Transverse colon (tissue), 4 donors: ENCODE results near the gene KRT71. TPM values are rescaled to one million over a fixed set of nuclear protein-coding genes. Genes with fewer than 3 reads are reported as not detected.

ENCODE experiments used
- DNase-seq: peaks from one replicate; pipeline ENCODE4 v3.0.0-alpha.2; 2019
- H3K27ac ChIP-seq, 4 donors: fragments of 200-600 bp; sonication (generic); 2 replicates each; pipeline ENCODE4 v1.5.1; 2016 to 2018; ENCODE audit warnings: inconsistent platforms in 4 of 4
- H3K27me3 ChIP-seq: fragments of 200-600 bp; sonication (generic); 2 replicates; pipeline ENCODE4 v1.5.1; 2017; ENCODE audit warnings: inconsistent platforms
- H3K36me3 ChIP-seq, 4 donors: fragments of 200-600 bp; sonication (generic); 2 replicates each; pipeline ENCODE4 v1.5.1; 2017 to 2019; ENCODE audit warnings: inconsistent platforms in 4 of 4
- H3K4me1 ChIP-seq, 4 donors: fragments of 200-600 bp; sonication (generic); 2 replicates each; pipeline ENCODE4 v1.5.1; 2017 to 2020; ENCODE audit warnings: inconsistent platforms in 4 of 4
- H3K4me3 ChIP-seq, 4 donors: fragments of 200-600 bp; sonication (generic); 1 replicate in 1 of 4; 2 replicates in 3 of 4; pipeline versions ENCODE4 v1.5.1 to v1.6.1; 2017 to 2019; ENCODE audit warnings: inconsistent platforms in 4 of 4
- H3K9me3 ChIP-seq, 2 donors: fragments of 200-600 bp; sonication (generic); 2 replicates each; pipeline ENCODE4 v1.5.1; 2017 to 2019; ENCODE audit warnings: inconsistent platforms in 2 of 2
- EP300 ChIP-seq: sonication (generic); formaldehyde crosslinking; IDR thresholded peaks from one replicate; pipeline ENCODE4 v1.6.1; 2017; ENCODE audit warnings: antibody characterized with exemption, low read depth
- POLR2A ChIP-seq: fragments of 450-650 bp; IDR thresholded peaks from one replicate; pipeline ENCODE4 v1.6.1; 2016; ENCODE audit warnings: antibody characterized with exemption, mild to moderate bottlenecking, moderate library complexity
- POLR2AphosphoS5 ChIP-seq, 3 donors: sonication (generic); formaldehyde crosslinking; IDR thresholded peaks; one replicate each; pipeline ENCODE4 v1.6.1; 2016; ENCODE audit warnings: antibody characterized with exemption in 3 of 3
- WGBS, 2 donors: methylation state at CpG; one replicate each; pipeline ENCODE4 v1.1.5; 2018; ENCODE audit warnings: low coverage in 1 of 2; 5-methylcytosine and 5-hydroxymethylcytosine counted together
- in situ Hi-C, 4 donors: fragments of 200-750 bp; cut with MboI; loops; one replicate each; pipeline versions ENCODE4 v1.15.0 to v1.15.1; 2017; ENCODE audit warnings: low sequenced_read_pairs in 3 of 4, low pct_ligation_motif_present in 1 of 4, low pct_unique_long_range_greater_than_20kb in 1 of 4
- intact Hi-C: fragments of 100-400 bp; cut with DNase I; formaldehyde crosslinking; loops from one replicate; pipeline ENCODE4 v1.15.1; 2023; ENCODE audit warnings: low total_unique reads
- total RNA-seq, 4 donors: library from RNA; depleted of rRNA; stranded (reverse); fragments of >200 nt; gene quantifications; one replicate each; pipeline ENCODE4 v1.1.0, GENCODE V29; 2016
- TF ChIP-seq, protein P1 (sequence below), 5 experiments: fragments of 200-600 bp in 3 of 5; fragments of 450-650 bp in 2 of 5; sonication (generic) in 3 of 5; IDR thresholded peaks; 1 replicate in 2 of 5; 2 replicates in 3 of 5; pipeline ENCODE4 v1.5.1; 2016 to 2017; ENCODE audit warnings: antibody characterized with exemption in 5 of 5, inconsistent platforms in 3 of 5, mild to moderate bottlenecking in 2 of 5, moderate library complexity in 1 of 5

Gene KRT71
- total RNA-seq, 4 donors from 2014 or later: not detected

DNA sequence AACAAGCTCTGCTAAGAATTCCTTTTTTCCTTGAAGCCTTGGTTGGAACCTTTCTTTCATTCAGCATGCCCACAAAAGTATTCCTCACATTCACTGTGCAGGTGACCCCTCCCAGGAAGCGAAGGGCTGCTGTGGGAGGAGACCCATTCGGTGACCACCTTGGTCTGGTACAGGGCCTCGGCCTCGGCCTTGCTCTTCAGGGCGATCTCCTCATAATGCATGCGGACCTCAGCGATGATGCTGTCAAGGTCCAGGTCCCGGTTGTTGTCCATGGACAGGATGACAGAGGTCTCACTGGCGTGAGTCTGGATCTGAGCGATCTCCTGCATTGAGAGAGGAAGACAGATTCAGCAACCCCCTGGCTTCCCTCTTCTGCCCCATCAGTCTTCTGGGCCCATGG lies 17.6 kb upstream of the KRT71 start:
- no peaks in the 10 kb centered on the region for H3K27me3 ChIP-seq
- WGBS, 2 donors: 89 to 100% methylated on average over 1 to 10 of the region's 10 CpGs
- H3K27ac ChIP-seq: no peak overlapping the region
- TF ChIP-seq, protein P1, sequence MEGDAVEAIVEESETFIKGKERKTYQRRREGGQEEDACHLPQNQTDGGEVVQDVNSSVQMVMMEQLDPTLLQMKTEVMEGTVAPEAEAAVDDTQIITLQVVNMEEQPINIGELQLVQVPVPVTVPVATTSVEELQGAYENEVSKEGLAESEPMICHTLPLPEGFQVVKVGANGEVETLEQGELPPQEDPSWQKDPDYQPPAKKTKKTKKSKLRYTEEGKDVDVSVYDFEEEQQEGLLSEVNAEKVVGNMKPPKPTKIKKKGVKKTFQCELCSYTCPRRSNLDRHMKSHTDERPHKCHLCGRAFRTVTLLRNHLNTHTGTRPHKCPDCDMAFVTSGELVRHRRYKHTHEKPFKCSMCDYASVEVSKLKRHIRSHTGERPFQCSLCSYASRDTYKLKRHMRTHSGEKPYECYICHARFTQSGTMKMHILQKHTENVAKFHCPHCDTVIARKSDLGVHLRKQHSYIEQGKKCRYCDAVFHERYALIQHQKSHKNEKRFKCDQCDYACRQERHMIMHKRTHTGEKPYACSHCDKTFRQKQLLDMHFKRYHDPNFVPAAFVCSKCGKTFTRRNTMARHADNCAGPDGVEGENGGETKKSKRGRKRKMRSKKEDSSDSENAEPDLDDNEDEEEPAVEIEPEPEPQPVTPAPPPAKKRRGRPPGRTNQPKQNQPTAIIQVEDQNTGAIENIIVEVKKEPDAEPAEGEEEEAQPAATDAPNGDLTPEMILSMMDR (IDR thresholded peaks at IDR 0.05): no peak
- TF ChIP-seq POLR2A (no peak), POLR2AphosphoS5 (IDR thresholded peaks at IDR 0.05) (no peak), EP300 (no peak)
- intact Hi-C loops (no loop called here), in situ Hi-C loops (no loop called here)
- no peak overlapping the region for H3K4me3 ChIP-seq
- no peak for DNase-seq
- no peaks in the 10 kb centered on the region for H3K9me3 ChIP-seq
- H3K36me3 ChIP-seq: no peaks in the 10 kb centered on the region
- H3K4me1 ChIP-seq: no peaks in the 10 kb centered on the region

- no peaks in the 10 kb centered on the region for H3K27me3 ChIP-seq
- in situ Hi-C loops (no loop called here), intact Hi-C loops (no loop called here)
- no peaks in the 10 kb centered on the region for H3K9me3 ChIP-seq
- no peak for TF ChIP-seq EP300
- no peak overlapping the region for H3K27ac ChIP-seq
- no peaks in the 10 kb centered on the region for H3K4me1 ChIP-seq
- DNase-seq: no peak
- no peaks in the 10 kb centered on the region for H3K36me3 ChIP-seq
- no peak overlapping the region for H3K4me3 ChIP-seq
- 67 to 89% methylated on average over 1 to 12 of the region's 12 CpGs for WGBS, 2 donors
Observed at GRCh38 chr12:52568111-52568510, 15.2 kb upstream of the KRT71 start.

DNA sequence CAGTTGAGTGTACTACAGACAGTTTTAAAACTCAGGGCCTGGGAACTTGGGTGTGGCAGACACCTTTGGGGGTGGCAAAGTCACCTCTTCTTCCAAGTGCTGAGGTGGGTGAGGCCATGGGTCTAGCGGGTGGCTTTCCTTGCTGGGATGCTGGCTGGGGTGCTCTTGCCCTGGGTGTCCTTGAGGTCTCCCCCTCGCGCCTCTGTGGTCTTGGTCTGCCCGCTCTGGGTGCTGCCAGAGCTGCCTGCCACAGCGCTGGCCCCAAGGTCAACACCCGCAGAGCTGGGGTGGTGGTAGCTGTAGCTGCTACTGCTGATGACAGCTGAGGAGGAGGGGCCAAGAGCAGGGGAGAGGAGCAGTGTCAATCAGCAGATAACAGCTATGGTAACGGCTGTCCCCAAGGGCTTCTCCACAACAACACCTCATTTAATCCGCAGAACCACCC lies 13.9 kb upstream of the KRT71 start:
- Histone ChIP-seq H3K27ac (no peak overlapping the region), H3K36me3 (no peaks in the 10 kb centered on the region), H3K9me3 (no peaks in the 10 kb centered on the region), H3K4me1 (no peaks in the 10 kb centered on the region), H3K27me3 (no peaks in the 10 kb centered on the region), H3K4me3 (no peak overlapping the region)
- WGBS, 2 donors: 76% methylated on average over 8 of the region's 8 CpGs; no CpG with 5 or more reads in 1 of the 2 donors
- in situ Hi-C loops: no loop called here
- TF ChIP-seq, protein P1 (IDR thresholded peaks at IDR 0.05): no peak
- TF ChIP-seq POLR2A: no peak
- TF ChIP-seq POLR2AphosphoS5 (IDR thresholded peaks at IDR 0.05): no peak
- no peak for TF ChIP-seq EP300
- intact Hi-C loops: no loop called here
- DNase-seq: no peak

DNA sequence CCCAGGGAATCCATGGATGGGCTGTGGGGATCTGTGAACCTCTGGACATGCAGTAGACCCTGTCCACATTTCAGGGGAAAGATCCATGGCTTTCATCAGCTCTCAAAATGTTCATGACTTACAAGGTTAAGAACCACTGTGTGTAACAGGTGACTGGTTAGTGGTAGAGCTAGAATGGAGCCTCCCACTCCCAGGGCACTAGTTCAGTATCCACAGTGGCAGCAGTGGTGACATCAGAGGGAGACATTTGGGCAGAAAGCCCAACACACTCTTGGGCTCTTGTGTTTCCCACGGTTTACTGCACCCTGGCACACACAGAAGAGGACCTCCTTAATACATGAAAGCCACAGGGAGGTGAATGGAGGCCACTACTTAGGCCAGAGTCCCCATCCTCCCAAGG lies 11.6 kb upstream of the KRT71 start:
- Histone ChIP-seq H3K27me3 (no peaks in the 10 kb centered on the region), H3K4me3 (no peak overlapping the region), H3K4me1 (no peaks in the 10 kb centered on the region), H3K27ac (no peak overlapping the region), H3K36me3 (no peaks in the 10 kb centered on the region), H3K9me3 (no peaks in the 10 kb centered on the region)
- in situ Hi-C loops: no loop called here
- no peak for TF ChIP-seq POLR2AphosphoS5 (IDR thresholded peaks at IDR 0.05)
- no peak for TF ChIP-seq EP300
- TF ChIP-seq, protein P1 (IDR thresholded peaks at IDR 0.05): no peak
- 44% methylated on average over 1 of the region's 1 CpG; no CpG with 5 or more reads in 1 of the 2 donors for WGBS, 2 donors
- no peak for DNase-seq
- intact Hi-C loops: no loop called here

GRCh38 chr12:52561880-52562449 lies 9.0 kb upstream of the KRT71 start:
- Histone ChIP-seq H3K27ac (no peak overlapping the region), H3K27me3 (peaks cover 6% of the 10 kb centered on the region), H3K36me3 (no peaks in the 10 kb centered on the region), H3K4me1 (no peaks in the 10 kb centered on the region), H3K4me3 (no peak overlapping the region), H3K9me3 (no peaks in the 10 kb centered on the region)
- WGBS, 2 donors: 13 to 56% methylated on average over 1 to 3 of the region's 3 CpGs
- no peak for TF ChIP-seq EP300
- TF ChIP-seq, protein P1 (IDR thresholded peaks at IDR 0.05): peak in 3 of 5 experiments; percentile 20 to 36 (median 25)
- TF ChIP-seq POLR2A: no peak
- DNase-seq: no peak
- in situ Hi-C loops: no loop called here
- intact Hi-C loops: no loop called here
